Small intestine (tissue), 7 donors: ENCODE measurements around the gene CNGB1. TPM values are rescaled to one million over a fixed set of nuclear protein-coding genes. Genes with fewer than 3 reads are reported as not detected.

Source experiments
- DNase-seq, 2 donors: peaks; one replicate each; pipeline versions ENCODE4 v3.0.0 to v3.0.0-alpha.2; 2013
- FAIRE-seq: peaks from 2 replicates; lab custom pipeline; 2012; peaks lifted over from hg19 to GRCh38; lab: Jason Lieb, UNC
- H3K27ac ChIP-seq, 3 donors: one replicate each; pipeline ENCODE4 v1.5.1; 2013; ENCODE audit warnings: low read length in 2 of 3, mild to moderate bottlenecking in 2 of 3, control low read depth in 1 of 3, inconsistent platforms in 1 of 3, low read depth in 1 of 3, moderate library complexity in 1 of 3
- H3K27me3 ChIP-seq, 3 donors: one replicate each; pipeline ENCODE4 v1.6.1; 2013; ENCODE audit warnings: low read length in 3 of 3, inconsistent platforms in 1 of 3; ENCODE audit not compliant: control insufficient read depth in 3 of 3, insufficient read depth in 3 of 3
- H3K36me3 ChIP-seq, 3 donors: one replicate each; pipeline ENCODE4 v1.6.1; 2013; ENCODE audit warnings: low read length in 3 of 3, inconsistent platforms in 1 of 3, low read depth in 1 of 3, mild to moderate bottlenecking in 1 of 3, moderate library complexity in 1 of 3; ENCODE audit not compliant: control insufficient read depth in 3 of 3, insufficient read depth in 2 of 3
- H3K4me1 ChIP-seq, 3 donors: one replicate each; pipeline ENCODE4 v1.6.1; 2013; ENCODE audit warnings: low read length in 2 of 3, inconsistent platforms in 1 of 3, low read depth in 1 of 3, mild to moderate bottlenecking in 1 of 3, moderate library complexity in 1 of 3; ENCODE audit not compliant: control insufficient read depth in 3 of 3, insufficient read depth in 2 of 3
- H3K4me3 ChIP-seq, 3 donors: one replicate each; pipeline ENCODE4 v1.5.1; 2013; ENCODE audit warnings: low read length in 3 of 3, control low read depth in 1 of 3, inconsistent platforms in 1 of 3, low read depth in 1 of 3, mild to moderate bottlenecking in 1 of 3, moderate library complexity in 1 of 3
- H3K9me3 ChIP-seq, 2 donors: one replicate each; pipeline ENCODE4 v1.6.1; 2013; ENCODE audit warnings: low read depth in 1 of 2, low read length in 1 of 2; ENCODE audit not compliant: control insufficient read depth in 2 of 2, insufficient read depth in 1 of 2
- WGBS, 3 donors: extraction: QIAGEN DNeasy Blood & Tissue Kit; methylation state at CpG; one replicate each; pipeline ENCODE4 v1.1.7; 2013; 5-methylcytosine and 5-hydroxymethylcytosine counted together
- polyA plus RNA-seq, 4 donors: library from polyadenylated mRNA; stranded (reverse) in 3 of 4; unstranded in 1 of 4; fragments of 200-250 nt in 3 of 4; fragments of 120-200 nt in 1 of 4; gene quantifications; one replicate each; pipeline versions ENCODE4 v1.2.1 to v1.2.3, GENCODE V29; 2013
- donor health status: healthy with polysubstance abuse.
- donor health status: control.
- donor health status: control.
- donor health status: Bipolar disorder and iron deficiency.
- donor health status: healthy.

The CNGB1 gene
- polyA plus RNA-seq, 4 donors = 1.3 to 1.7 TPM; not detected in 2

DNA sequence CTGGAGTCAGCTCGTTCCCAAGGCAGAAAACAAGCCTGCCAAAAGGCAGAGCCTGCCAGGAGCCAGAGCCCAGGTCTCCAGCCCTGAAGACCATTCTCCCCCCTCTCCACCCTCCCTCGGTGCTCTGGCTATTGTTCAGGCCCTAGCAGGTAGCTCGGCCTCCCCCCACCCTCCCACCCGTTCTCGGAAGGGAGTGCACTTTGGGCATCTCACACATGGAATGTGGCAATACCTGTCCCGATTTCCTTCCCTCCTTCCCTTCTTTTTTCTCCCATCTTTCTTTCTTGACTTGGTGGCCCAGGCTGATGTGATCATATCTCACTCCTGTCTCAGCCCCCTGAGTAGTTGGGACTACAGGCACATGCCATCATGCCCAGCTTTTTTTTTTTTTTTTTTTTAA is 12.4 kb downstream of the CNGB1 start:
- no peaks in the 10 kb centered on the region for H3K27me3 ChIP-seq
- H3K27ac ChIP-seq = no peak overlapping the region
- H3K4me1 ChIP-seq = no peaks in the 10 kb centered on the region
- WGBS, 3 donors = 43 to 66% (median 63%) methylated on average over 6 of the region's 6 CpGs
- FAIRE-seq (no peak), DNase-seq (no peak)
- H3K36me3 ChIP-seq = no peaks in the 10 kb centered on the region
- H3K9me3 ChIP-seq = no peaks in the 10 kb centered on the region
- H3K4me3 ChIP-seq = no peak overlapping the region

DNA sequence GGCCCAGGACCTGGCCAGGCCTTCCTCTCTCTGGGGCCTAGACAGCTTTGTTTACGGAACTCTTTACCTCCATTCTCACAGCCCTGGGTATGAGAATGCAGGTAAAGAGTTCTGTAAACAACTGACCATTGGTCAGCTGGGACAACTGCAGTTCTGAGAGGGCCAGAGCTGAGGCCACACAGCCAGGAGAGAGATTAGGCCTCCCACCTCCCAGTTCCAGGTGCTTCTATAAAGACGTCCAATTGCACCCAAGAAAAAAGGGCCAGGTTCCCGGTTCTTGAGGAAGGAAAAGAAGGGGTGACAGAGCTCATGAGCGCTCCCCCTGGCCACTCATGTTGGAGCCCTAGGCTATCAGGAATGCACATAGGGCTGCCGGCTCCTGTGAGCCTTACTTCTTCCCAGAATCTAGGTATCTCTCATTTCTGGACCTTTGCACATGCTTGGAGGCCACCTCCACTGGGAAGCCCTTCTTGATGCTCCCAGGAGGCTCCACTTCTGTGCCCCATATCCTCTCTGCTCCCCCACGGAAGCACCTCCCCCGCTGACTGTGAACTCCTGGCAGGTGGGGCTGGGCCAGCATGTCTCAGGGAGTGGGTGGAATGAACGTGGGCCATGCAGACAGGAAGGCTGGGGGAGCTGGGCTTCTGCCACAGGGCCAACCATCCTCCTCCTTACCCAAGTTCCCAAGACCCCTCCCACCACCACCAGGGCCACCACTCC is 13.1 kb downstream of the CNGB1 start:
- H3K36me3 ChIP-seq = no peaks in the 10 kb centered on the region
- no peaks in the 10 kb centered on the region for H3K27me3 ChIP-seq
- H3K27ac ChIP-seq = no peak overlapping the region
- DNase-seq (no peak), FAIRE-seq (no peak)
- H3K4me3 ChIP-seq = no peak overlapping the region
- H3K4me1 ChIP-seq = no peaks in the 10 kb centered on the region
- no peaks in the 10 kb centered on the region for H3K9me3 ChIP-seq
- WGBS, 3 donors = 78 to 80% (median 80%) methylated on average over 8 of the region's 8 CpGs

- no peak overlapping the region for H3K27ac ChIP-seq
- no peaks in the 10 kb centered on the region for H3K9me3 ChIP-seq
- DNase-seq (no peak), FAIRE-seq (no peak)
- H3K4me1 ChIP-seq = no peaks in the 10 kb centered on the region
- WGBS, 3 donors = 55 to 76% (median 58%) methylated on average over 8 of the region's 8 CpGs
- H3K4me3 ChIP-seq = no peak overlapping the region
- H3K36me3 ChIP-seq = no peaks in the 10 kb centered on the region
- no peaks in the 10 kb centered on the region for H3K27me3 ChIP-seq
These were observed 13.8 kb downstream of the CNGB1 start for GRCh38 chr16:57956924-57957672.

DNA sequence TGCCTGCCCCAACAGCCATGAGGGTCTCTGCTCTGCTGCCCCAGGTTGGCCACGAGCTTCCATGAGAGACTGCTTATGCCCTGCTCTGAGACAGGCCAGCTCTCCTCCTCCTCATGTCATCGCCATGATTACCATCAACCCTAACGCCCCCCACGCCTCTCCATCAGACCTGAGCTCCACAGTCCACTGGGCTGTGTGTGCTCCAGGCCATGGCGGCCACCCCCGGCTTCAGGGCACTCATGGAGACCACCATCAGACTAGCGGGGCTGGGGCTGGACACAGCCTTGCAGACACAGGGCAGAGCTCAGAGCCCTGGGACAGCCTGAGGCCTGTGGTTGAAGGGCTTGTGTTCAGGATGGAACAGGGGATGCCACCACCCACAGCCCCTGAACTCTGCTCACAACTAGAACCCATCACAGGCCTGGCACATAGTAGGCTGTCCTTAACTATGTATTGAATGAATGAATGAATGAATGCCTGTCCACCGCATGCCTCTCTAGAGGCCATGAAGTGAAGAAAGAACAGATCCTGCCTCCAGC is 14.6 kb downstream of the CNGB1 start:
- Histone ChIP-seq H3K9me3 (no peaks in the 10 kb centered on the region), H3K27ac (no peak overlapping the region), H3K4me3 (no peak overlapping the region), H3K4me1 (no peaks in the 10 kb centered on the region), H3K27me3 (no peaks in the 10 kb centered on the region), H3K36me3 (no peaks in the 10 kb centered on the region)
- DNase-seq = no peak
- FAIRE-seq = no peak
- 74 to 80% (median 78%) methylated on average over 8 of the region's 8 CpGs for WGBS, 3 donors

DNA sequence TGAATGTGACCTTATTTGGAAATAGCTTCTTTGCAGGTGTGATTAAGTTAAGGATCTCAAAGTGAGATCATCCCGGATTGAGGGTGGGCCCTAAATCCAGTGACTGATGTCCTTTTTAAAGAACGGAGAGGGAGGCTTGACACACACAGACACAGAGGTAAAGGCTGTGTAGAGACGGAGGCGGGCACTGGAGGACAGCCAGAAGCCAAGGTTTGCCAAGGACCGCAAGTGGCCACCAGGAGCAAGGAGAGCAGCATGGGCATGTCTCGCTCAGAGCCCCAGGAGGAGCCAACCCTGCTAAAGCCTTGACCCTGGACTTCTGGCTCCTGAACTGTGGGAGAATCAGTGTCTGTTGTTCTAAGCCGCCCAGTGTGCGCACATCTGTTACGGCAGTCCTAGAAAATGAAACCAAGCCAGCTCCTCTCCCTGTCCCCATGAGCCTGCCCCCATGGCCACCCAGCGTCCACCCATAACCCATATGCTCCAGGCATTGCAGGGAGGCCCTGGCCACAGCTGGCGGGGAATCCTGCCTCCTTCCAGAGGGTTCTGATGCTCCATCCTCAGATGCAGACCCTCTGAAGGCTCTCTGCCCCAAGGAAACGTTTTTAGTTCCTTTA is 15.2 kb downstream of the CNGB1 start:
- Histone ChIP-seq H3K27me3 (no peaks in the 10 kb centered on the region), H3K4me3 (no peak overlapping the region), H3K4me1 (no peaks in the 10 kb centered on the region), H3K36me3 (no peaks in the 10 kb centered on the region), H3K27ac (no peak overlapping the region), H3K9me3 (no peaks in the 10 kb centered on the region)
- FAIRE-seq (no peak), DNase-seq (no peak)
- WGBS, 3 donors = 52 to 72% (median 67%) methylated on average over 12 of the region's 12 CpGs

GRCh38 chr16:57953857-57954256 is 17.1 kb downstream of the CNGB1 start:
- Histone ChIP-seq H3K27ac (no peak overlapping the region), H3K27me3 (no peaks in the 10 kb centered on the region), H3K36me3 (no peaks in the 10 kb centered on the region), H3K9me3 (no peaks in the 10 kb centered on the region), H3K4me1 (no peaks in the 10 kb centered on the region), H3K4me3 (no peak overlapping the region)
- FAIRE-seq = no peak
- 89 to 98% (median 93%) methylated on average over 1 of the region's 1 CpG for WGBS, 3 donors
- no peak for DNase-seq

- Histone ChIP-seq H3K27me3 (no peaks in the 10 kb centered on the region), H3K4me3 (no peak overlapping the region), H3K4me1 (no peaks in the 10 kb centered on the region), H3K27ac (no peak overlapping the region), H3K36me3 (no peaks in the 10 kb centered on the region), H3K9me3 (no peaks in the 10 kb centered on the region)
- DNase-seq (no peak), FAIRE-seq (no peak)
- WGBS, 3 donors = 85 to 89% (median 88%) methylated on average over 8 to 9 of the region's 9 CpGs
These were observed 18.0 kb downstream of the CNGB1 start for GRCh38 chr16:57952909-57953308.

- H3K27me3 ChIP-seq = no peaks in the 10 kb centered on the region
- no peak for FAIRE-seq
- H3K36me3 ChIP-seq = no peaks in the 10 kb centered on the region
- no peak for DNase-seq
- no peak overlapping the region for H3K27ac ChIP-seq
- H3K9me3 ChIP-seq = no peaks in the 10 kb centered on the region
- H3K4me1 ChIP-seq = no peaks in the 10 kb centered on the region
- H3K4me3 ChIP-seq = no peak overlapping the region
- WGBS, 3 donors = 74 to 82% (median 76%) methylated on average over 7 of the region's 7 CpGs
These were observed 19.5 kb downstream of the CNGB1 start for GRCh38 chr16:57951204-57951960.
